Measurements from ENCODE around the gene ZNF516. TPM values are rescaled to one million over a fixed set of nuclear protein-coding genes. Genes with fewer than 3 reads are reported as not detected.
"Not testable (repeated sequence)": the region's sequence is repeated elsewhere in the genome, so short reads cannot be mapped to it uniquely, and the experiment has no call there.

Gene ZNF516, protein sequence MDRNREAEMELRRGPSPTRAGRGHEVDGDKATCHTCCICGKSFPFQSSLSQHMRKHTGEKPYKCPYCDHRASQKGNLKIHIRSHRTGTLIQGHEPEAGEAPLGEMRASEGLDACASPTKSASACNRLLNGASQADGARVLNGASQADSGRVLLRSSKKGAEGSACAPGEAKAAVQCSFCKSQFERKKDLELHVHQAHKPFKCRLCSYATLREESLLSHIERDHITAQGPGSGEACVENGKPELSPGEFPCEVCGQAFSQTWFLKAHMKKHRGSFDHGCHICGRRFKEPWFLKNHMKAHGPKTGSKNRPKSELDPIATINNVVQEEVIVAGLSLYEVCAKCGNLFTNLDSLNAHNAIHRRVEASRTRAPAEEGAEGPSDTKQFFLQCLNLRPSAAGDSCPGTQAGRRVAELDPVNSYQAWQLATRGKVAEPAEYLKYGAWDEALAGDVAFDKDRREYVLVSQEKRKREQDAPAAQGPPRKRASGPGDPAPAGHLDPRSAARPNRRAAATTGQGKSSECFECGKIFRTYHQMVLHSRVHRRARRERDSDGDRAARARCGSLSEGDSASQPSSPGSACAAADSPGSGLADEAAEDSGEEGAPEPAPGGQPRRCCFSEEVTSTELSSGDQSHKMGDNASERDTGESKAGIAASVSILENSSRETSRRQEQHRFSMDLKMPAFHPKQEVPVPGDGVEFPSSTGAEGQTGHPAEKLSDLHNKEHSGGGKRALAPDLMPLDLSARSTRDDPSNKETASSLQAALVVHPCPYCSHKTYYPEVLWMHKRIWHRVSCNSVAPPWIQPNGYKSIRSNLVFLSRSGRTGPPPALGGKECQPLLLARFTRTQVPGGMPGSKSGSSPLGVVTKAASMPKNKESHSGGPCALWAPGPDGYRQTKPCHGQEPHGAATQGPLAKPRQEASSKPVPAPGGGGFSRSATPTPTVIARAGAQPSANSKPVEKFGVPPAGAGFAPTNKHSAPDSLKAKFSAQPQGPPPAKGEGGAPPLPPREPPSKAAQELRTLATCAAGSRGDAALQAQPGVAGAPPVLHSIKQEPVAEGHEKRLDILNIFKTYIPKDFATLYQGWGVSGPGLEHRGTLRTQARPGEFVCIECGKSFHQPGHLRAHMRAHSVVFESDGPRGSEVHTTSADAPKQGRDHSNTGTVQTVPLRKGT
- total RNA-seq (2014; rRNA removed; shearing (Covaris generic)), result 15.1 and 16.6 TPM in 2 replicates
- polyA plus RNA-seq (2015; cell fraction: cytosol; rRNA removed), result 16.4 and 25.7 TPM in 2 replicates
- polyA plus RNA-seq (2015; cell fraction: nucleus; rRNA removed), result 32.6 and 47.0 TPM in 2 replicates

DNA sequence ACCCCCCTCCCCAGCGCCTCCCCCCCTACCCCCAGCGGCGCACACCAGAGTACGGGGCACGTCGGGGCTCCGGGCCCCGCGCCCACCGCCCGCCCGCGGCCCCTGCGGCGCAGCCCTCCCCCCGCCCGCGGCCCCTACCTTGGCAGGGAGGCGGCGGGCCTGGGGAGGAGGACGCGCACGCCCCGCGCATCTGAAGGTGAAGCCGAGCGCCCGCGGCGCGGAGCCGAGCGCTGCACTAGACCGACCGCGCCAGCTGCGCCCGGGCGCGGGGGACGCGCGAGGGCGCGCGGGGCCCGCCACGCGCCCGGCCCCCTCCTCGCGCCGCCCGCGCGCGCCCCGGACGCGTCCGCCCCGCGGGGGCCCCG, at the start of gene ZNF516:
Gene ZNF516 (minus strand): TSS at position 237 of the 365 bp plus-strand sequence. CDS start 52,188 bp downstream, outside the sequence.
- peak; percentile 16 for DNase-seq (ENCODE audit: low read depth, low spot score)
- in situ Hi-C loops (cut with HindIII; ENCODE audit: low pct_unique_long_range_greater_than_20kb, low sequenced_read_pairs), result no loop called here

GRCh38 chr18:76538846-76539245, 43.8 kb upstream of the ZNF516 start:
- in situ Hi-C loops (cut with HindIII; ENCODE audit: low pct_unique_long_range_greater_than_20kb, low sequenced_read_pairs), result no loop called here
- no peak for DNase-seq (ENCODE audit: low read depth, low spot score)

GRCh38 chr18:76537621-76538020, 42.6 kb upstream of the ZNF516 start:
- no peak for DNase-seq (ENCODE audit: low read depth, low spot score)
- in situ Hi-C loops (cut with HindIII; ENCODE audit: low pct_unique_long_range_greater_than_20kb, low sequenced_read_pairs), result no loop called here

DNA sequence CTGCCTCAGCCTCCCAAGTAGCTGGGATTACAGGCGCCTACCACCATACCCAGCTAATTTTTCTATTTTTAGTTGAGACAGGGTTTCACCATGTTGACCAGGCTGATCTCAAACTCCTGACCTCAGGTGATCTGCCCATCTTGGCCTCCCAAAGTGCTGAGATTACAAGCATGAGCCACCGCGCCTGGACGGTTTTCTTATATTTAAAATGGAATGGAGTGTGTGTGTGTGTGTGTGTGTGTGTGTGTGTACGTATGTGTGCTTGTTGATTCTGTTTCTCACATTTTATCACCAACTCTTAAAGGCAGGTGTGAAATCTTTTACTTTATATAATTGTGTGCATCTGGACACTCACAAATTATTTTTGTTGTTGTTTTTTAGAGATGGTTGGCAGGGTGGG, 41.6 kb upstream of the ZNF516 start:
- DNase-seq (ENCODE audit: low read depth, low spot score); in situ Hi-C loops (cut with HindIII; ENCODE audit: low pct_unique_long_range_greater_than_20kb, low sequenced_read_pairs): not testable (repeated sequence)

- in situ Hi-C loops (cut with HindIII; ENCODE audit: low pct_unique_long_range_greater_than_20kb, low sequenced_read_pairs), result no loop called here
- no peak for DNase-seq (ENCODE audit: low read depth, low spot score)
These were observed 37.8 kb upstream of the ZNF516 start for GRCh38 chr18:76532875-76533274.

DNA sequence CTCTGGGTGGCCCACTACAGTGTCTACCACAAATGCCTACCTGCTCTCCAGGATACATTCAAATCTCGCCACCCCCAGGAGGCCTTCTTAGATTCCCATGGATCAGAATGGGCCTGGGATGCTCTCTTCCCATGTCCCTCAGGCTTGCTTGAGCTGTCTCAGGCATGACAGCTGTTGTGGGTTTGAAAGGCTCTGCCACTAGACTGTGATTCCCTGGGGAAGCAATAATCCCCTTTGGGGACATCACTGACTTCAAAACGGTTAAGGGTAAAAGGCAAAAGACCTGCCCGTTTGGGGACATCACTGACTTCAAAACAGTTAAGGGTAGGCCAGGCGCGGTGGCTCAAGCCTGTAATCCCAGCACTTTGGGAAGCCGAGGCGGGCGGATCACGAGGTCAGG, 35.8 kb upstream of the ZNF516 start:
- in situ Hi-C loops (cut with HindIII; ENCODE audit: low pct_unique_long_range_greater_than_20kb, low sequenced_read_pairs), result no loop called here
- no peak for DNase-seq (ENCODE audit: low read depth, low spot score)

- DNase-seq (ENCODE audit: low read depth, low spot score), result no peak
- in situ Hi-C loops (cut with HindIII; ENCODE audit: low pct_unique_long_range_greater_than_20kb, low sequenced_read_pairs), result no loop called here
These were observed 35.3 kb upstream of the ZNF516 start for GRCh38 chr18:76530391-76530790.

- in situ Hi-C loops (cut with HindIII; ENCODE audit: low pct_unique_long_range_greater_than_20kb, low sequenced_read_pairs), result no loop called here
These were observed 34.4 kb upstream of the ZNF516 start for GRCh38 chr18:76529433-76529811.

DNA sequence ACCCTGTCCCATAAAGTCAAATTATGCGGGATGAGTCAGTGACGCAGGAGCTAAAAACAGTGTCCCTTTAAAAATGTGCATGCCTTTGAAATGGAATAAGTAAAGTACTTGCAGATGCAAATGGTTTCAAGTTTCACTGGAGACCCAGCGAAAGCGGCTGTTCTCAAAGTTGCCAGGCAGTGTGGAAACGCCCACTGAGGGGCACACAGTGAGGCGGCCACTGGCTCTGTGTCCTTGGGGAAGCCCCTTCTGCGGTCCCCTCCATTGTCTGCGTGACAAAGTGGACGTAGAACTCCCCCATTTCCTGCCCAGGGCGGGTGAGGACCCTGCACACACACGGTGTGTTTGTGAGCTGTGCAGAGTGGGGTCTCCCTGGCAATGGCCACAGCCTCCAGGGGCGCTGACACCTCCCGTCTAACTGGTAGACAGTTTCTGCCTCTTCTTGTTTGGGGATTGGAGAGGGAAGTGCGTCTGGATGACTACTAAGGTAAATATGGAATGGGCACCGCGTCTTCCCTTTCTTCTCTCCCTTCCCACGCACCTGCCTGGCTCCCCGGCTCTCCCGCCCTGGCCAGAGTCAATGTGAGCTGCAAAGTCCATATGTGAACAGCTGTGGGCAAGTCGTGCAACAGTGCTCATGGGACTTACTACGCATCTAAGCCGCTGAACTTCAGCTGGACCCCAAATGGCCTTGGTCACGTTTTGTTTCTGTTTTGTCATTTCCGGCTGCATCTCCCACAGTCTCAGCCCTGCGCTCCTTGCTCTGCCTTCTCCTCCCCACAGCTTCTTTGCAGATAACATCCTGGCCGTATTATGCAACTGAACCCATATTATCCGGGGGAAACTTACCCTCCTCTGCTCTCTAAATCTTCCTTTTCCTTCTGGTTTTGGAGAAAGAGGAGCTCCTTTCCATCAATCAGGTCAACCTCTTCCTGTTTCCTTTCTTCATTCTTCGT, 33.7 kb upstream of the ZNF516 start:
- in situ Hi-C loops (cut with HindIII; ENCODE audit: low pct_unique_long_range_greater_than_20kb, low sequenced_read_pairs), result no loop called here

More at GRCh38 chr18:76529433-76529811, 34.4 kb upstream of the ZNF516 start:
- no peak for DNase-seq (ENCODE audit: low read depth, low spot score)

GRCh38 chr18:76525911-76526310, 30.9 kb upstream of the ZNF516 start:
- in situ Hi-C loops (cut with HindIII; ENCODE audit: low pct_unique_long_range_greater_than_20kb, low sequenced_read_pairs), result no loop called here
- no peak for DNase-seq (ENCODE audit: low read depth, low spot score)

More for the DNA sequence above, 33.7 kb upstream of the ZNF516 start:
- DNase-seq (ENCODE audit: low read depth, low spot score), result no peak

DNA sequence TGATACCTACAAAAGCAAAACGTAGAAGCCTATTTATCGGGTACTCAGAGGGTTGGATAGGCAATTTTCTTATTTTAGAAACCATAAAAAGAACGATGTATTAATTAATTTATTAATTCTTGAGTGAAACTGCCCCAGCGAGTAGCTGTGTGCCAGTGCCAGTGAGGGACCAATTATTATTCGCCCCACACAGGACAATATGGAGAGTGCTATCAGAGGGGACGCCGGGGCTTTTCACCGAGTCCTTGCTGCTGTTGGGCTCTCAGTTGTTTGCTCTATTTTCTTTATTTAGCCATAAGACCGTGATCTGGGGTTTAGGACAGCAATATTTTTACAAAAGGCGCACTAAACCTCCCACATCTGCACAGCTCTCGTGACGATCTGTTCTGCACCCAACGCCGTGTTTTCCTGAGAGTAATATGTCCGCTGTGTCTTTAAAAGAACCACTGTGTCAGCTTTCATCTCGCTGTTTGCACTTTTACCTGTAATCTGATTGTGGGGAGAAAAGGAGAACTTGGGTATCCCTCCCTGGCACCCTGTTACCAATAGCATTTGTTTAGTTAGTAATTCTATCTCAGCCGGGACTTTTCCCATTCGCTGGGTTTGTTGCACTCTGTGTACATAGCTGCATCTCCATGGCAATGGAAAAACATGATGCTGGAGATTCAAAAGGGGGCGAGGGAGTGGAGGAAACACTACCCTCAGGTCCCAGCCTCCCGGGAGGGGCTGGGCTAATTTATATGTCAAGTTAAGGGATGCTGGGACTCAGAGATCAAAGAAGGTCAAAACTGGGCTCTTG, 30.1 kb upstream of the ZNF516 start:
- in situ Hi-C loops (cut with HindIII; ENCODE audit: low pct_unique_long_range_greater_than_20kb, low sequenced_read_pairs), result no loop called here
- peak; percentile 50 for DNase-seq (ENCODE audit: low read depth, low spot score)

DNA sequence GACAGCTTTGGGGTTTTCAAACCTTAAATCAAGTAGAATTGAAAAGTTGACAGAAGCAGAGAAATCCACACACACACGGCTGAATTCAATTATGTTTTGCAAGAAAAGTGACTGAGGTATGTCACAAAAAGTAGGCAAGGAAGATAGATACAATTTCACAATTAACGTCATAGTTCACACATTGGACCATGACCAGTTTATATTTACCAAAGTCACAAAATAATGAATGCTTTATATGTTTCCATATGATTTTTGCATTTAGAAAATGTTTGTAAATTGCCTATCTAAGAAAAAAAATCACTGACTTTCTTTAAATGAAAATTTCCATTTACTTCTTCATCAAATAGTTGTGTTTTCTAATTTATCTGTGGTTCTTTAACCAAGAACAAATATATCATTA, 29.4 kb upstream of the ZNF516 start:
- DNase-seq (ENCODE audit: low read depth, low spot score), result no peak
- in situ Hi-C loops (cut with HindIII; ENCODE audit: low pct_unique_long_range_greater_than_20kb, low sequenced_read_pairs), result no loop called here

GRCh38 chr18:76522551-76522950, 27.5 kb upstream of the ZNF516 start:
- no peak for DNase-seq (ENCODE audit: low read depth, low spot score)
- in situ Hi-C loops (cut with HindIII; ENCODE audit: low pct_unique_long_range_greater_than_20kb, low sequenced_read_pairs), result no loop called here

DNA sequence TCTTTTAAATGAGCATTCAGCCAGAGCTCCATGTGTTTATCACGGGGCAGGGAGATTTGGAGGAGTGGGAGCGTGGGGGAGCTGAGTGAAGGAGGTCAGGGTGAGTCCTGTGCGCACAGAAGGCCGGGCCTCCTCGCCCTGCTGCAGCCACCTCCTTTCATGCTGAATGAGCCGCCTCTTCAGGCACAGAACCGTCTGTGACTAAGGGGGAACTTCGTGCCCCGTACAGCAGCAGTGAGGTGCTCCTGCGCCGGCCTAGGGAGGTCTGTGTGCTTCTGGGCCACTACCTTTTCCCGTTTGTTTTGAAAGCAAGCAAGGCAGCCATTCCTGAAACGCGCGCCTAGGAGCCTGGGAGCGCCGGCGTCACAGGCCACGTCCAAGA, 27.1 kb upstream of the ZNF516 start:
- in situ Hi-C loops (cut with HindIII; ENCODE audit: low pct_unique_long_range_greater_than_20kb, low sequenced_read_pairs), result no loop called here
- no peak for DNase-seq (ENCODE audit: low read depth, low spot score)

DNA sequence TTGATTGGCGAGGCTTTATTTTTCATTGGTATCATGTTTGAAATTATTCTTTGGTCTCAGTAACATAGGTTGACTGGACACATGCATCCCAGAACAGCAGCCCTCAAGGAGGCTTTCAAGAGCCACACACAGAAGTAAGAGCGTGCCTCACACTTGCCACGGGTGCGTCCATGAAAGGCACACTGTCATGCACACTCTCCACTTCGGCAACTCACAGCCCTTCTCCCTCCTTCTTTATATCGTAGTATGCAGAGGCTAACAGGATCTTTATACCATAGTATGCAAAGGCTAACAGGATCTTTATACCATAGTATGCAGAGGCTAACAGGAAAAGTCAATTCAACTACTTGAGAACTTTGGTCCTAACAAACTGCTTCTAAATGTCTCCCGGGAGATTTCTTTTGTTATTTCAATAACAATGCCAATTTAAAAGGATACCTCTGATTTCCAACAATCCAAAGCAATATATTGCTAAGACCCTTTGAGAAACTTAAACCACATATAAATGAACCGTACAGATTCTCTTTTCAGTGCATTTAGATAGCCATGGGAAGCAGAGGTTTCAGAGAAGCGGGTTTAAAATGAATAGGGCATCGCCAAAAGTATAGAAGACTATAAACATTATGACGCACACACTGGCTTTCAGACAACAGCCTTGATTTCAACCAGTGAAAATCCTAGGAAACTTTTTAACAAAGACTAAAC, 26.5 kb upstream of the ZNF516 start:
- in situ Hi-C loops (cut with HindIII; ENCODE audit: low pct_unique_long_range_greater_than_20kb, low sequenced_read_pairs), result no loop called here

More for the DNA sequence above, 26.5 kb upstream of the ZNF516 start:
- DNase-seq (ENCODE audit: low read depth, low spot score), result no peak
